HepG2 (cell line): ENCODE data around the gene ERF. TPM values are rescaled to one million over a fixed set of nuclear protein-coding genes. Genes with fewer than 3 reads are reported as not detected.

ENCODE experiments used
- AGO1 ChIP-seq: fragments of 200-400 bp; formaldehyde crosslinking; IDR thresholded peaks from 2 replicates; pipeline ENCODE4 v1.6.1; 2017; ENCODE audit warnings: mild to moderate bottlenecking, low read depth, low read length, moderate library complexity; ENCODE audit not compliant: poor library complexity, severe bottlenecking
- ARNTL ChIP-seq: sonication (generic); formaldehyde crosslinking; IDR thresholded peaks from 2 replicates; pipeline ENCODE4 v1.4.0; 2020; ENCODE audit warnings: mild to moderate bottlenecking, missing genetic modification reagents
- FOXK1 ChIP-seq: sonication (generic); formaldehyde crosslinking; IDR thresholded peaks from 2 replicates; pipeline ENCODE4 v1.4.0; 2020; ENCODE audit warnings: low read depth, missing genetic modification reagents, borderline replicate concordance
- GABPB1 ChIP-seq: IDR thresholded peaks from 2 replicates; pipeline ENCODE4 v1.6.1; 2016; ENCODE audit warnings: mild to moderate bottlenecking, missing genetic modification reagents, moderate library complexity, missing compliant biosample characterization
- HOXA3 ChIP-seq: sonication (generic); formaldehyde crosslinking; IDR thresholded peaks from 2 replicates; pipeline ENCODE4 v1.5.0; 2020; ENCODE audit warnings: missing genetic modification reagents
- MEIS2 ChIP-seq: sonication (generic); formaldehyde crosslinking; IDR thresholded peaks from 2 replicates; pipeline ENCODE4 v1.9.0; 2021; ENCODE audit warnings: mild to moderate bottlenecking, missing genetic modification reagents
- PATZ1 ChIP-seq: sonication (generic); formaldehyde crosslinking; IDR thresholded peaks from 2 replicates; pipeline ENCODE4 v1.4.0; 2020; ENCODE audit warnings: missing genetic modification reagents
- PCBP1 ChIP-seq: fragments of 200-400 bp; formaldehyde crosslinking; IDR thresholded peaks from 2 replicates; pipeline ENCODE4 v1.6.1; 2017; ENCODE audit warnings: mild to moderate bottlenecking, low read depth, low read length, borderline replicate concordance
- RBFOX2 ChIP-seq: fragments of 200-400 bp; formaldehyde crosslinking; IDR thresholded peaks from 2 replicates; pipeline ENCODE4 v1.6.1; 2017; ENCODE audit warnings: low read depth, mild to moderate bottlenecking, low read length
- RXRA ChIP-seq: sonication (generic); formaldehyde crosslinking; IDR thresholded peaks from 2 replicates; pipeline ENCODE4 v1.5.1; 2020; ENCODE audit warnings: missing genetic modification reagents
- TFE3 ChIP-seq: IDR thresholded peaks from 2 replicates; pipeline ENCODE4 v1.6.1; 2016
- TMF1 ChIP-seq: sonication (generic); formaldehyde crosslinking; IDR thresholded peaks from 2 replicates; pipeline ENCODE4 v1.8.1; 2022; ENCODE audit warnings: low read depth, missing genetic modification reagents
- ZBTB10 ChIP-seq: sonication (generic); formaldehyde crosslinking; IDR thresholded peaks from 2 replicates; pipeline ENCODE4 v1.4.0; 2020; ENCODE audit warnings: missing genetic modification reagents, borderline replicate concordance
- ZBTB14 ChIP-seq: sonication (generic); formaldehyde crosslinking; IDR thresholded peaks from 2 replicates; pipeline ENCODE4 v1.4.0; 2020; ENCODE audit warnings: missing genetic modification reagents
- ZC3H13 ChIP-seq: sonication (generic); formaldehyde crosslinking; IDR thresholded peaks from 2 replicates; pipeline ENCODE4 v1.8.1; 2023; ENCODE audit warnings: mild to moderate bottlenecking, missing genetic modification reagents, moderate library complexity
- ZNF234 ChIP-seq: sonication (generic); formaldehyde crosslinking; conservative IDR thresholded peaks from 2 replicates; pipeline ENCODE4 v1.5.1; 2020; ENCODE audit warnings: mild to moderate bottlenecking, missing genetic modification reagents
- ZNF296 ChIP-seq: sonication (generic); formaldehyde crosslinking; conservative IDR thresholded peaks from 2 replicates; pipeline ENCODE4 v1.5.0; 2020; ENCODE audit warnings: mild to moderate bottlenecking, missing genetic modification reagents
- ZNF557 ChIP-seq: sonication (generic); formaldehyde crosslinking; IDR thresholded peaks from 2 replicates; pipeline ENCODE4 v1.4.0; 2020; ENCODE audit warnings: missing genetic modification reagents
- ZNF589 ChIP-seq: sonication (generic); formaldehyde crosslinking; conservative IDR thresholded peaks from 2 replicates; pipeline ENCODE4 v1.8.0; 2022; ENCODE audit warnings: mild to moderate bottlenecking, moderate library complexity, missing genetic modification reagents
- ZNF674 ChIP-seq: sonication (generic); formaldehyde crosslinking; IDR thresholded peaks from 2 replicates; pipeline ENCODE4 v1.5.0; 2020; ENCODE audit warnings: low read depth, mild to moderate bottlenecking, missing genetic modification reagents
- ZNF740 ChIP-seq: sonication (generic); formaldehyde crosslinking; IDR thresholded peaks from 2 replicates; pipeline ENCODE4 v1.4.0; 2020; ENCODE audit warnings: missing genetic modification reagents
- ZSCAN12 ChIP-seq: sonication (generic); formaldehyde crosslinking; IDR thresholded peaks from 2 replicates; pipeline ENCODE4 v1.9.0; 2021; ENCODE audit warnings: mild to moderate bottlenecking, missing genetic modification reagents
- polyA plus RNA-seq, 8 experiments: library from polyadenylated mRNA; depleted of rRNA in 3 of 8; stranded (reverse) in 7 of 8; unstranded in 1 of 8; fragments of >200 nt; fragmentation: Illumina TruSeq in 4 of 8; extraction: Trizol in 4 of 8; gene quantifications; 2 replicates each; pipeline versions ENCODE4 v1.2.1 to v1.2.3, GENCODE V29; 2011 to 2016; ENCODE audit warnings: low read depth in 4 of 8, missing spikeins in 1 of 8, mixed read lengths in 1 of 8; ENCODE audit not compliant: insufficient read depth in 1 of 8
- total RNA-seq, 5 experiments: library from RNA; depleted of rRNA; stranded (reverse); fragments of >200 nt; fragmentation: Illumina TruSeq; extraction: Trizol; gene quantifications; 2 replicates each; pipeline ENCODE4 v1.2.3, GENCODE V29; 2016; ENCODE audit warnings: low read depth in 1 of 5

The ERF gene
- total and polyA plus RNA-seq, 2 of the 13 experiments (the other 11 are each of a cell fraction or from before 2014, with no cell fraction given), result 67.1 to 69.9 TPM

GRCh38 chr19:42254089-42254849, 659 bp downstream of the ERF start (continued):
- TF ChIP-seq ZNF589 (CRISPR knock-in tag) (no peak), ZNF740 (CRISPR knock-in tag) (peak; percentile 77; the same call in 1 of the 2 replicates), GABPB1 (CRISPR knock-in tag) (peak; percentile 58; the same call in 1 of the 2 replicates), ZNF296 (CRISPR knock-in tag) (0 out of 2 replicates have a peak, but pooled peaks have one; percentile 25), ZNF234 (CRISPR knock-in tag) (no peak), MEIS2 (CRISPR knock-in tag) (no peak), AGO1 (peak; percentile 61), ARNTL (CRISPR knock-in tag) (peak; percentile 46), ZSCAN12 (CRISPR knock-in tag) (no peak), ZC3H13 (CRISPR knock-in tag) (peak; percentile 73; the same call in 1 of the 2 replicates), PCBP1 (peak; percentile 58; the same call in 1 of the 2 replicates), FOXK1 (CRISPR knock-in tag) (no peak), HOXA3 (CRISPR knock-in tag) (0 out of 2 replicates have a peak, but pooled peaks have one; percentile 24), RBFOX2 (peak; percentile 82; the same call in 1 of the 2 replicates), TFE3 (CRISPR knock-in tag) (0 out of 2 replicates have a peak, but pooled peaks have one; percentile 11), PATZ1 (CRISPR knock-in tag) (peak; percentile 98), TMF1 (CRISPR knock-in tag) (no peak), ZNF674 (CRISPR knock-in tag) (no peak), ZBTB14 (CRISPR knock-in tag) (peak; percentile 60), ZNF557 (CRISPR knock-in tag) (no peak), ZBTB10 (CRISPR knock-in tag) (peak; percentile 84), RXRA (peak; percentile 76; the same call in 1 of the 2 replicates)
